K562 (cell line): ENCODE data around the gene LDAH. TPM values are rescaled to one million over a fixed set of nuclear protein-coding genes. Genes with fewer than 3 reads are reported as not detected.

Experiments
- ATAC-seq: fragments of 200-7000 bp; cut with Tn5 transposase; 3 replicates; pipeline ENCODE4 v1.9.1; 2020; ENCODE audit warnings: moderate library complexity
- BruUV-seq: library from RNA; stranded (reverse); fragments of 400-500 nt; replicated peaks from 2 replicates; lab custom pipeline; 2021; lab: Mats Ljungman, UMichigan
- CTCF ChIA-PET: fragments of 300-600 bp; formaldehyde crosslinking; extraction: SDS; loops from one replicate; lab custom pipeline; 2021; ENCODE audit warnings: low intra/inter-chr PET ratio; lab: Yijun Ruan, JAX
- POLR2A ChIA-PET: fragments of 300-600, 350-650 bp; sonication (Branson Sonifier 250); formaldehyde crosslinking; extraction: SDS; loops from one replicate; lab custom pipeline; 2021; ENCODE audit warnings: antibody characterized with exemption, inconsistent platforms; lab: Yijun Ruan, JAX
- DNase-seq, 4 experiments: peaks; one replicate each; pipeline versions ENCODE4 v3.0.0 to v3.0.0-alpha.2; 2011 to 2018; ENCODE audit warnings: low spot score in 3 of 4, mixed read lengths in 3 of 4; ENCODE audit errors: extremely low read depth in 1 of 4
- FAIRE-seq: peaks from 2 replicates; lab custom pipeline; 2011; peaks lifted over from hg19 to GRCh38; lab: Jason Lieb, UNC
- H2AFZ ChIP-seq: 2 replicates; pipeline ENCODE4 v1.6.0; 2011; ENCODE audit warnings: low read depth, low read length, control low read depth, inconsistent platforms
- H3K27ac ChIP-seq: fragments of 200-600 bp; 3 replicates; pipeline ENCODE4 v1.8.0; 2011; ENCODE audit warnings: low read depth, mild to moderate bottlenecking, control low read depth, inconsistent platforms, low read length, moderate library complexity, mixed read lengths; ENCODE audit errors: extremely low read depth
- H3K27me3 ChIP-seq, 2 experiments: fragments of 300-600 bp in 1 of 2; 2 replicates in 1 of 2; 3 replicates in 1 of 2; pipeline versions ENCODE4 v1.6.0 to v1.8.0; 2011; ENCODE audit warnings: inconsistent platforms in 2 of 2, low read length in 2 of 2, mild to moderate bottlenecking in 1 of 2, mixed read lengths in 1 of 2, moderate library complexity in 1 of 2; ENCODE audit not compliant: control insufficient read depth in 2 of 2, insufficient read depth in 2 of 2
- H3K36me3 ChIP-seq: fragments of 300-600 bp; 3 replicates; pipeline ENCODE4 v1.8.0; 2011; ENCODE audit warnings: mild to moderate bottlenecking, low read length, inconsistent platforms; ENCODE audit not compliant: control insufficient read depth, insufficient read depth
- H3K4me1 ChIP-seq, 2 experiments: fragments of 200-600 bp in 1 of 2; replicated peaks in 1 of 2; 2 replicates in 1 of 2; 3 replicates in 1 of 2; pipeline versions ENCODE4 v1.5.1 to v1.8.0; 2011; ENCODE audit warnings: inconsistent platforms in 2 of 2, low read length in 2 of 2, mild to moderate bottlenecking in 1 of 2, mixed read lengths in 1 of 2, moderate library complexity in 1 of 2; ENCODE audit not compliant: control insufficient read depth in 2 of 2, insufficient read depth in 2 of 2
- H3K4me2 ChIP-seq: 2 replicates; pipeline ENCODE4 v1.6.1; 2011; ENCODE audit warnings: low read length, control low read depth, inconsistent platforms, mixed read lengths; ENCODE audit not compliant: insufficient read depth
- H3K4me3 ChIP-seq: fragments of 200-600 bp; sonication (generic), shearing (Covaris generic); 2 replicates; pipeline ENCODE4 v1.5.1; 2016; ENCODE audit warnings: control low read depth, inconsistent platforms
- H3K79me2 ChIP-seq: fragments of 200-600 bp; 3 replicates; pipeline ENCODE4 v1.8.0; 2011; ENCODE audit warnings: low read length, inconsistent platforms; ENCODE audit not compliant: control insufficient read depth, insufficient read depth
- H3K9ac ChIP-seq, 2 experiments: 2 replicates each; pipeline versions ENCODE4 v1.6.0 to v1.6.1; 2011; ENCODE audit warnings: low read depth in 2 of 2, low read length in 2 of 2, control low read depth in 1 of 2, inconsistent platforms in 1 of 2, mild to moderate bottlenecking in 1 of 2, mixed read lengths in 1 of 2; ENCODE audit not compliant: insufficient read depth in 1 of 2
- H3K9me1 ChIP-seq: one replicate; pipeline ENCODE4 v1.6.0; 2011; ENCODE audit warnings: inconsistent platforms, mild to moderate bottlenecking, low read length, moderate library complexity; ENCODE audit not compliant: control insufficient read depth, insufficient read depth
- H3K9me3 ChIP-seq: replicated peaks from 2 replicates; pipeline ENCODE4 v1.5.1; 2011; ENCODE audit warnings: low read depth, low read length, inconsistent platforms; ENCODE audit not compliant: control insufficient read depth, insufficient read depth
- H4K20me1 ChIP-seq: replicated peaks from 2 replicates; pipeline ENCODE4 v1.6.1; 2011; ENCODE audit warnings: low read length, inconsistent platforms, mixed read lengths; ENCODE audit not compliant: control insufficient read depth, insufficient read depth
- HDGF ChIP-seq: fragments of 450-650 bp; IDR thresholded peaks from 2 replicates; pipeline ENCODE4 v1.6.1; 2016
- SMARCA4 ChIP-seq: fragments of 450-650 bp; IDR thresholded peaks from 2 replicates; pipeline ENCODE4 v1.6.1; 2016
- SMC3 ChIP-seq: conservative IDR thresholded peaks from 2 replicates; pipeline ENCODE4 v1.6.1; 2011; ENCODE audit warnings: low read depth, low read length, improper control_type of control experiment; ENCODE audit not compliant: insufficient read depth
- TBP ChIP-seq: optimal IDR thresholded peaks from 2 replicates; pipeline ENCODE3; 2011; ENCODE audit warnings: low read depth, low read length, improper control_type of control experiment
- ZNF140 ChIP-seq: fragments of 250-450 bp; sonication (Bioruptor Pico); IDR thresholded peaks from 2 replicates; pipeline ENCODE4 v1.8.0; 2021; ENCODE audit warnings: moderate library complexity, mild to moderate bottlenecking, inconsistent platforms
- ZNF668 ChIP-seq: fragments of 250-450 bp; sonication (Bioruptor Pico); IDR thresholded peaks from 2 replicates; pipeline ENCODE4 v1.8.0; 2022; ENCODE audit warnings: mild to moderate bottlenecking, inconsistent platforms
- in situ Hi-C: fragments of 300-500 bp; cut with MboI; formaldehyde crosslinking; loops from 4 replicates; pipeline ENCODE4 v1.15.0; 2018; ENCODE audit warnings: inconsistent platforms, mixed read lengths
- intact Hi-C: fragments of 100-400 bp; cut with micrococcal nuclease; formaldehyde crosslinking; loops from 2 replicates; pipeline ENCODE4 v1.14.2; 2022
- polyA plus RNA-seq, 8 experiments: library from polyadenylated mRNA; depleted of rRNA in 4 of 8; stranded (reverse) in 5 of 8; unstranded in 3 of 8; fragments of >200 nt; fragmentation: Nextera tagmentation in 2 of 8; fragmentation: Illumina TruSeq in 1 of 8; extraction: Ambion mirVana in 2 of 8; extraction: Trizol in 1 of 8; gene quantifications; 2 replicates each; pipeline versions ENCODE4 v1.2.1 to v1.2.3, GENCODE V29; 2011 to 2014; ENCODE audit warnings: inconsistent platforms in 1 of 8, missing spikeins in 1 of 8
- total RNA-seq, 7 experiments: library from RNA; depleted of rRNA in 6 of 7; stranded (reverse); fragments of >200 nt in 6 of 7; fragmentation: Illumina TruSeq in 2 of 7; extraction: Trizol in 2 of 7; gene quantifications; 2 replicates each; pipeline versions ENCODE4 v1.2.1 to v1.2.3, GENCODE V29; 2011 to 2021; ENCODE audit warnings: low replicate concordance in 1 of 7
- TF ChIP-seq, protein P1 (sequence below): sonication (generic); formaldehyde crosslinking; IDR thresholded peaks from 2 replicates; pipeline ENCODE4 v1.8.0; 2022; ENCODE audit warnings: mild to moderate bottlenecking, missing genetic modification reagents
- TF ChIP-seq, protein P2 (sequence below): fragments of 250-450 bp; sonication (Bioruptor Pico); IDR thresholded peaks from 2 replicates; pipeline ENCODE4 v1.9.0; 2021; ENCODE audit warnings: mild to moderate bottlenecking, inconsistent platforms
- TF ChIP-seq, protein P3 (sequence below): fragments of 450-650 bp; IDR thresholded peaks from 2 replicates; pipeline ENCODE4 v1.6.1; 2016; ENCODE audit warnings: mild to moderate bottlenecking, moderate library complexity

LDAH gene
- total and polyA plus RNA-seq, 9 of the 15 experiments (the other 6 are each of a cell fraction or from before 2014, with no cell fraction given): 22.3 to 60.1 (median 40.0) TPM

DNA sequence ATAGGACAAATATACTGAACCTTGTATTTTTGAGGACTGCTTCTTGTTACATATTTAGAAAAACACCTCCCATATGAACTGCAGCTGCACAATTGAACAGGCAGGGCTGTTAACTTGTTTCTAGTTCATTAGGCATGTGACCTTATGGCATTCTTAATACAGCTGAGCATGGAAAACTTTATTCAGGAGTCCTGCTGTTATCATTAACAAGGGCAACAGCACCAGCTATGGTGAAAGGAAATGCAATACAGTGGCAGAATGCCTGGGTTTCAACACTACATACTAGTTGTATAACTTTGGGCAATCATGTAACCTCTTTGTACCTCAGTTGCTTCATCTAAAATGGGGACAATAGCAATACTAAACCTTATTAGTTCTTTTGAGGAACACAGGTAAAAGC is 84.1 kb downstream of the LDAH start:
- ATAC-seq (no peak), DNase-seq (no peak), FAIRE-seq (no peak)
- intact Hi-C loops (no loop called here), in situ Hi-C loops (no loop called here)
- H3K79me2 ChIP-seq: no peaks in the 10 kb centered on the region
- H3K9ac ChIP-seq: no peak overlapping the region
- no peaks in the 10 kb centered on the region for H3K4me1 ChIP-seq
- H3K9me3 ChIP-seq: no peaks in the 10 kb centered on the region
- no peak overlapping the region for H3K4me3 ChIP-seq
- H4K20me1 ChIP-seq: no peaks in the 10 kb centered on the region
- no peaks in the 10 kb centered on the region for H3K9me1 ChIP-seq
- H3K27me3 ChIP-seq: no peaks in the 10 kb centered on the region
- BruUV-seq: no TSS peak
- ChIA-PET POLR2A (interaction anchor here (0.9 to 1.8 kb wide), 2 partner anchors 10 to 22 kb away, joined by 4 to 7 read pairs; no protein-coding TSS in a partner anchor), CTCF (no interaction called here)
- no peak overlapping the region for H3K4me2 ChIP-seq
- H2AFZ ChIP-seq: no peak overlapping the region
- H3K36me3 ChIP-seq: peaks cover 17% of the 10 kb centered on the region; the same call in 2 of the 3 replicates
- H3K27ac ChIP-seq: no peak overlapping the region
- TF ChIP-seq TBP (no peak), ZNF668 (CRISPR knock-in tag) (no peak), SMARCA4 (no peak), HDGF (no peak), ZNF140 (no peak), SMC3 (no peak)
- TF ChIP-seq, protein P1, sequence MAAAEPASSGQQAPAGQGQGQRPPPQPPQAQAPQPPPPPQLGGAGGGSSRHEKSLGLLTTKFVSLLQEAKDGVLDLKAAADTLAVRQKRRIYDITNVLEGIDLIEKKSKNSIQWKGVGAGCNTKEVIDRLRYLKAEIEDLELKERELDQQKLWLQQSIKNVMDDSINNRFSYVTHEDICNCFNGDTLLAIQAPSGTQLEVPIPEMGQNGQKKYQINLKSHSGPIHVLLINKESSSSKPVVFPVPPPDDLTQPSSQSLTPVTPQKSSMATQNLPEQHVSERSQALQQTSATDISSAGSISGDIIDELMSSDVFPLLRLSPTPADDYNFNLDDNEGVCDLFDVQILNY (CRISPR knock-in tag): no peak
- TF ChIP-seq, protein P2, sequence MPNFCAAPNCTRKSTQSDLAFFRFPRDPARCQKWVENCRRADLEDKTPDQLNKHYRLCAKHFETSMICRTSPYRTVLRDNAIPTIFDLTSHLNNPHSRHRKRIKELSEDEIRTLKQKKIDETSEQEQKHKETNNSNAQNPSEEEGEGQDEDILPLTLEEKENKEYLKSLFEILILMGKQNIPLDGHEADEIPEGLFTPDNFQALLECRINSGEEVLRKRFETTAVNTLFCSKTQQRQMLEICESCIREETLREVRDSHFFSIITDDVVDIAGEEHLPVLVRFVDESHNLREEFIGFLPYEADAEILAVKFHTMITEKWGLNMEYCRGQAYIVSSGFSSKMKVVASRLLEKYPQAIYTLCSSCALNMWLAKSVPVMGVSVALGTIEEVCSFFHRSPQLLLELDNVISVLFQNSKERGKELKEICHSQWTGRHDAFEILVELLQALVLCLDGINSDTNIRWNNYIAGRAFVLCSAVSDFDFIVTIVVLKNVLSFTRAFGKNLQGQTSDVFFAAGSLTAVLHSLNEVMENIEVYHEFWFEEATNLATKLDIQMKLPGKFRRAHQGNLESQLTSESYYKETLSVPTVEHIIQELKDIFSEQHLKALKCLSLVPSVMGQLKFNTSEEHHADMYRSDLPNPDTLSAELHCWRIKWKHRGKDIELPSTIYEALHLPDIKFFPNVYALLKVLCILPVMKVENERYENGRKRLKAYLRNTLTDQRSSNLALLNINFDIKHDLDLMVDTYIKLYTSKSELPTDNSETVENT (CRISPR knock-in tag): no peak
- TF ChIP-seq, protein P3, sequence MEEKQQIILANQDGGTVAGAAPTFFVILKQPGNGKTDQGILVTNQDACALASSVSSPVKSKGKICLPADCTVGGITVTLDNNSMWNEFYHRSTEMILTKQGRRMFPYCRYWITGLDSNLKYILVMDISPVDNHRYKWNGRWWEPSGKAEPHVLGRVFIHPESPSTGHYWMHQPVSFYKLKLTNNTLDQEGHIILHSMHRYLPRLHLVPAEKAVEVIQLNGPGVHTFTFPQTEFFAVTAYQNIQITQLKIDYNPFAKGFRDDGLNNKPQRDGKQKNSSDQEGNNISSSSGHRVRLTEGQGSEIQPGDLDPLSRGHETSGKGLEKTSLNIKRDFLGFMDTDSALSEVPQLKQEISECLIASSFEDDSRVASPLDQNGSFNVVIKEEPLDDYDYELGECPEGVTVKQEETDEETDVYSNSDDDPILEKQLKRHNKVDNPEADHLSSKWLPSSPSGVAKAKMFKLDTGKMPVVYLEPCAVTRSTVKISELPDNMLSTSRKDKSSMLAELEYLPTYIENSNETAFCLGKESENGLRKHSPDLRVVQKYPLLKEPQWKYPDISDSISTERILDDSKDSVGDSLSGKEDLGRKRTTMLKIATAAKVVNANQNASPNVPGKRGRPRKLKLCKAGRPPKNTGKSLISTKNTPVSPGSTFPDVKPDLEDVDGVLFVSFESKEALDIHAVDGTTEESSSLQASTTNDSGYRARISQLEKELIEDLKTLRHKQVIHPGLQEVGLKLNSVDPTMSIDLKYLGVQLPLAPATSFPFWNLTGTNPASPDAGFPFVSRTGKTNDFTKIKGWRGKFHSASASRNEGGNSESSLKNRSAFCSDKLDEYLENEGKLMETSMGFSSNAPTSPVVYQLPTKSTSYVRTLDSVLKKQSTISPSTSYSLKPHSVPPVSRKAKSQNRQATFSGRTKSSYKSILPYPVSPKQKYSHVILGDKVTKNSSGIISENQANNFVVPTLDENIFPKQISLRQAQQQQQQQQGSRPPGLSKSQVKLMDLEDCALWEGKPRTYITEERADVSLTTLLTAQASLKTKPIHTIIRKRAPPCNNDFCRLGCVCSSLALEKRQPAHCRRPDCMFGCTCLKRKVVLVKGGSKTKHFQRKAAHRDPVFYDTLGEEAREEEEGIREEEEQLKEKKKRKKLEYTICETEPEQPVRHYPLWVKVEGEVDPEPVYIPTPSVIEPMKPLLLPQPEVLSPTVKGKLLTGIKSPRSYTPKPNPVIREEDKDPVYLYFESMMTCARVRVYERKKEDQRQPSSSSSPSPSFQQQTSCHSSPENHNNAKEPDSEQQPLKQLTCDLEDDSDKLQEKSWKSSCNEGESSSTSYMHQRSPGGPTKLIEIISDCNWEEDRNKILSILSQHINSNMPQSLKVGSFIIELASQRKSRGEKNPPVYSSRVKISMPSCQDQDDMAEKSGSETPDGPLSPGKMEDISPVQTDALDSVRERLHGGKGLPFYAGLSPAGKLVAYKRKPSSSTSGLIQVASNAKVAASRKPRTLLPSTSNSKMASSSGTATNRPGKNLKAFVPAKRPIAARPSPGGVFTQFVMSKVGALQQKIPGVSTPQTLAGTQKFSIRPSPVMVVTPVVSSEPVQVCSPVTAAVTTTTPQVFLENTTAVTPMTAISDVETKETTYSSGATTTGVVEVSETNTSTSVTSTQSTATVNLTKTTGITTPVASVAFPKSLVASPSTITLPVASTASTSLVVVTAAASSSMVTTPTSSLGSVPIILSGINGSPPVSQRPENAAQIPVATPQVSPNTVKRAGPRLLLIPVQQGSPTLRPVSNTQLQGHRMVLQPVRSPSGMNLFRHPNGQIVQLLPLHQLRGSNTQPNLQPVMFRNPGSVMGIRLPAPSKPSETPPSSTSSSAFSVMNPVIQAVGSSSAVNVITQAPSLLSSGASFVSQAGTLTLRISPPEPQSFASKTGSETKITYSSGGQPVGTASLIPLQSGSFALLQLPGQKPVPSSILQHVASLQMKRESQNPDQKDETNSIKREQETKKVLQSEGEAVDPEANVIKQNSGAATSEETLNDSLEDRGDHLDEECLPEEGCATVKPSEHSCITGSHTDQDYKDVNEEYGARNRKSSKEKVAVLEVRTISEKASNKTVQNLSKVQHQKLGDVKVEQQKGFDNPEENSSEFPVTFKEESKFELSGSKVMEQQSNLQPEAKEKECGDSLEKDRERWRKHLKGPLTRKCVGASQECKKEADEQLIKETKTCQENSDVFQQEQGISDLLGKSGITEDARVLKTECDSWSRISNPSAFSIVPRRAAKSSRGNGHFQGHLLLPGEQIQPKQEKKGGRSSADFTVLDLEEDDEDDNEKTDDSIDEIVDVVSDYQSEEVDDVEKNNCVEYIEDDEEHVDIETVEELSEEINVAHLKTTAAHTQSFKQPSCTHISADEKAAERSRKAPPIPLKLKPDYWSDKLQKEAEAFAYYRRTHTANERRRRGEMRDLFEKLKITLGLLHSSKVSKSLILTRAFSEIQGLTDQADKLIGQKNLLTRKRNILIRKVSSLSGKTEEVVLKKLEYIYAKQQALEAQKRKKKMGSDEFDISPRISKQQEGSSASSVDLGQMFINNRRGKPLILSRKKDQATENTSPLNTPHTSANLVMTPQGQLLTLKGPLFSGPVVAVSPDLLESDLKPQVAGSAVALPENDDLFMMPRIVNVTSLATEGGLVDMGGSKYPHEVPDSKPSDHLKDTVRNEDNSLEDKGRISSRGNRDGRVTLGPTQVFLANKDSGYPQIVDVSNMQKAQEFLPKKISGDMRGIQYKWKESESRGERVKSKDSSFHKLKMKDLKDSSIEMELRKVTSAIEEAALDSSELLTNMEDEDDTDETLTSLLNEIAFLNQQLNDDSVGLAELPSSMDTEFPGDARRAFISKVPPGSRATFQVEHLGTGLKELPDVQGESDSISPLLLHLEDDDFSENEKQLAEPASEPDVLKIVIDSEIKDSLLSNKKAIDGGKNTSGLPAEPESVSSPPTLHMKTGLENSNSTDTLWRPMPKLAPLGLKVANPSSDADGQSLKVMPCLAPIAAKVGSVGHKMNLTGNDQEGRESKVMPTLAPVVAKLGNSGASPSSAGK: no peak
